Epithelial cell of proximal tubule (primary cell): ENCODE data around the gene ST8SIA4. TPM values are rescaled to one million over a fixed set of nuclear protein-coding genes. Genes with fewer than 3 reads are reported as not detected.

Experiments
- DNase-seq: peaks from one replicate; pipeline ENCODE4 v3.0.0-alpha.2; 2011; ENCODE audit warnings: low read depth
- H3K4me3 ChIP-seq: 2 replicates; pipeline ENCODE4 v1.5.1; 2011; ENCODE audit warnings: low read depth, mild to moderate bottlenecking, low read length
- CTCF ChIP-seq: conservative IDR thresholded peaks from 2 replicates; pipeline ENCODE4 v1.5.1; 2012; ENCODE audit warnings: low read depth, mild to moderate bottlenecking, low read length
- total RNA-seq: library from RNA; depleted of rRNA; stranded (reverse); fragments of >200 nt; gene quantifications from 2 replicates; pipeline ENCODE4 v1.2.3, GENCODE V29; 2015

ST8SIA4 gene
- total RNA-seq, 1 donor from 2014 or later = 0.12 TPM

- no peak for TF ChIP-seq CTCF
- no peak for DNase-seq
- no peak overlapping the region for H3K4me3 ChIP-seq
Measured at GRCh38 chr5:100896054-100896453, 7.0 kb downstream of the ST8SIA4 start.

GRCh38 chr5:100890461-100891008, 12.5 kb downstream of the ST8SIA4 start:
- DNase-seq = no peak
- TF ChIP-seq CTCF = no peak
- H3K4me3 ChIP-seq = no peak overlapping the region

GRCh38 chr5:100889896-100890295, 13.2 kb downstream of the ST8SIA4 start:
- no peak for DNase-seq
- no peak overlapping the region for H3K4me3 ChIP-seq
- TF ChIP-seq CTCF = no peak

- no peak overlapping the region for H3K4me3 ChIP-seq
- DNase-seq = no peak
- no peak for TF ChIP-seq CTCF
Measured at GRCh38 chr5:100889165-100889743, 13.8 kb downstream of the ST8SIA4 start.

GRCh38 chr5:100877274-100877673, 25.8 kb downstream of the ST8SIA4 start:
- no peak for DNase-seq
- TF ChIP-seq CTCF = no peak
- no peak overlapping the region for H3K4me3 ChIP-seq

GRCh38 chr5:100872408-100873190, 30.5 kb downstream of the ST8SIA4 start:
- DNase-seq = no peak

More at GRCh38 chr5:100872408-100873190, 30.5 kb downstream of the ST8SIA4 start:
- no peak overlapping the region for H3K4me3 ChIP-seq
- TF ChIP-seq CTCF = no peak
